HG03097 (cell line): ENCODE measurements around the gene ZNF124.
"Not testable (repeated sequence)": the region's sequence is repeated elsewhere in the genome, so short reads cannot be mapped to it uniquely, and the experiment has no call there.

Experiments
- ATAC-seq: cut with Tn5 transposase; IDR thresholded peaks from one replicate; pipeline ENCODE4 v1.9.1; 2021; ENCODE audit not compliant: unreplicated experiment, low FRiP score

The ZNF124 gene

DNA sequence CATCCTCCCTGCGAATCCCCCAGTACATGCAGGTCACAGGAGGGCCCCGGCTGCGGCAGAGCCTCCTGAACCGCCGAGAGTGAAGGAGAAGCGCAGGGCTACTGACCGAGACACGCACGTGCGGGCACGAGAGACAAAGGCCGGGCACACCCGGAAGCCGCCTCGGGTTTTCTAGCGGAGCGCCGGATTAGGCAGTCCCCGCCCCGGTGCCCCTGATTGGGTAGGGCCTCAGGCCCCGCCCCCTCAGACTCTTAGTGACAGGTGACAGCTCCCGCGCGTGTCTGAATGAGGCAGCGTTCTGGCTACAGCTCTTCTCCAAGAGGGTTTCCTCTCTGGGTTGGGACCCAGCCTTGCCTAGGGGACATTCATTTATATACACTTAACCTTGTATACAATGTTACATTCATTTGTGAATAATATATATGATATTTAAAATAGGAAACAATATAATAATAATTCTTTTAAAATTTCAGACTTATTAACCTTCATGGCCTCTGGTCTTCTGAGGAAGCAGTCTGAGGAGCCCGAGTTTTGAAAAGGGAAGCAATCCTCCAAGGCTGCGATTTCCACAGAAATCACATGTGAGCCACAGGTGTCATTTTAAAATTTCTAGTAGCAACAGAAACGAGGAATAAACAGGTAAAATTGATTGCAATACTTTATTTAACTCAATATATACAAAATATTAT, at the start of gene ZNF124:
Gene ZNF124 (minus strand): TSS at position 146 of the 689 bp plus-strand sequence. CDS start 143 bp downstream, at position 3.
- ATAC-seq = peak; percentile 96

DNA sequence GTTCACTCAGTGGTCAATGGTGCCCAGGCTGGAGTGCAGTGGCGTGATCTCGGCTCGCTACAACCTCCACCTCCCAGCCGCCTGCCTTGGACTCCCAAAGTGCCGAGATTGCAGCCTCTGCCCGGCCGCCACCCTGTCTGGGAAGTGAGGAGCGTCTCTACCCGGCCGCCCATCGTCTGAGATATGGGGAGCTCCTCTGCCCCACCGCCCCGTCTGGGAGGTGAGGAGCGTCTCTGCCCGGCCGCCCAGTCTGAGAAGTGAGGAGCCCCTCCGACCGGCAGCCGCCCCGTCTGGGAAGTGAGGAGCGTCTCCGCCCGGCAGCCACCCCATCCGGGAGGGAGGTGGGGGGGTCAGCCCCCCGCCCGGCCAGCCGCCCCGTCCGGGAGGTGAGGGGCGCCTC, 48.5 kb upstream of the ZNF124 start:
- not testable (repeated sequence) for ATAC-seq

DNA sequence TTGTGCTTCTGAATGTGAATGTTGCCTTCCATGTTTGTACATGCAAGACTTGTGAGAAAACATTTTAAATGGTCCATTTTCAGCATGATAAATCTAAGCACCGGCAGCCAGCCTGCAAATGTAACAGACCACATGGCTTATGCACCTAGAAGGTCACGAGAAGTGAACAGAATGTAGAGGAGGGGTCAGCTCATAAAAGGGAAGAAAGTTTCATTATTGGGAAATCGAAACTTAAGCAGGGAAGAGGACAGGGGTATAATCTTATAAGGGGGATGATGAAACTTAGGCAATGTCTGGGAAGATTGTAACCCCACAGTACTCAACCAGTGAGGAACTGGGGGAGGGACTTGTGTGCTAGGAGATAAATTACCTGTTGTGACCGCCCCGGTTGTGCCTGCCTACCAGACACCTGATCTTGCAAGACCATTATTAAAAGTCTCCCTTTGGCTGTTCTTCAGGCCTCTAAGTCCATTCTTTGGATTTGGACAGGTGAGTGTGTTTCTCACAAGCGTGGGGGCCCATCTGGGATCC, 46.4 kb upstream of the ZNF124 start:
- no peak for ATAC-seq

DNA sequence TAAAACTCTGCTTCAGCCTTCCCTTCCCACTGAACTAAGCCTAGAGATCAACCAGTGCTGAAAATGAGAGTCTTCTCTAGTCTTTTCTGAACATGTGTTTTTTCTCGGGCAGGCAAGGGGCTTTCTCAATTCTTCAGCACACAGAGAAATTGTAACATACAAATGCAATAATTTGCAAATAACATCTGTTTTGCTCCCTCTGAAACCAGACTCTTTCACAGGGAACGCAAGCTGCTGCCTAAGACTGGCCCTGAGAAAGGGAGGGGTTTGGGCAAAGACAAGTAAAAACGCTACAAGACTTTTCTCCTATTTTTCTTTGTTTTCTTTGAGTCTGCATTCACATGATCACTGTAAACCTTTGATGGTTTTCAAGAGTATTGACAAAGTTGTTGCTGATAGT, 44.4 kb upstream of the ZNF124 start:
- ATAC-seq = no peak

DNA sequence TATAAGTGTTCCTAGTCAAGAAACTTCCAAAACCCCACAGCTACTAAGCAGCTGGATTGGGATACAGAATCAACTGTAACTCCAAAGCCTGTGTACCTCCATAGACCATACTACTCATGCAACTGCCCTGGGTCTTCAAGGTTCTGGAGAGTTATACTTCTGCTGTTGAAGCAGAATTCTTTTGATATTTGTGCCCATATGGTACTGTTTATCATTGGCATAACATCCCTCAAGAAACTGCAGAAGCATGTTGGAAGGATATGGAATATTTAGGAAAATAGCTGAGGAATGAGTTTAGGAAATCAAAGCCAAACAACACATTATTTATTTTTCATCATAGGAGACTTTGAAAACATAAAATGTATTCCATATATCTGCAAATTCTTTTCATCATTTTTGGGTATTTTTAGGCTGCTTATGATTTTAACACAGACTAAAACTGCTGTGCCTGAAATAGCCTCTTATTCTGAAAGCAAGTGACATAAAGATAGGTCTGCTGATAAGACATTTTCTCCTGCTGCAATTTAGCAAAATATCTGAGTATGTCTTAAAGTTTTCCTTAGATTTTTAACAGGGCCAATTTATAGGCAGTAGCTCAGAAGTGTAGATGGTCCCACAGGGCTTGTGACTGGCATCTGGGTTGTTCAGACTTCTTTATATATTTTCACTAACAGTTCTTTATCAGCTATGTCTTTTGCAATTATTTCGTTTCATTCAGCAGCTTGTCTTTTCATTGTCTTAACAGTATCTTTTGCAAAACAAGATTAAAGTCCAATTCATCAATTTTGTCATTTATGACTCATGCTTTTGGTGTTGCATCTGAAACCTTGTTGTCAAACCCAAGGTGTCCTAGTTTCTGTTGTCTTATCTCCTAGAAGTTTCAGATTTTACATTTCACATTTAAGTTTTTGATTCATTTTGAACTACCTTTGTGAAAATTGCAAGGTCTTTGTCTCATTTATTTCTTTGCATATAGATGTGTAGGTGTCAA, 41.1 kb upstream of the ZNF124 start:
- no peak for ATAC-seq

DNA sequence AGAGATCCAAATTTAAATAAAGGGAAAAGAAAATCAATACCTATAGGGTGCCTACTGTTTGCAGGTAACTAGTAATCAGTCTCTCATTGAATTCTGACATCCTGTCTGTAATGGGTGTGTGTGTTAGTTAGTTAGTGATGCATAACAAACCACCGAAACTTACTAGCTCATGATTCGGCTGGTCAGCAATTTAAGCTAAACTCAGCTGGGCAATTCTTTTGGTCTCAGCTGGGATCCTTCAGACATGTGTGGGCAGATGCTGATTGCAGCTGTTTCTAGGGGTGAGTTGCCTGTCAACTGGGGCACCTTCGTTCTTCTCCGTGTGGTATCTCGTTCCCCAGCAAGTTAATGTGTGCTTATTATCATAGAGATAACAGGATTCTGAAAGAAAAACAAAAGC, 40.2 kb upstream of the ZNF124 start:
- peak; percentile 61 for ATAC-seq

DNA sequence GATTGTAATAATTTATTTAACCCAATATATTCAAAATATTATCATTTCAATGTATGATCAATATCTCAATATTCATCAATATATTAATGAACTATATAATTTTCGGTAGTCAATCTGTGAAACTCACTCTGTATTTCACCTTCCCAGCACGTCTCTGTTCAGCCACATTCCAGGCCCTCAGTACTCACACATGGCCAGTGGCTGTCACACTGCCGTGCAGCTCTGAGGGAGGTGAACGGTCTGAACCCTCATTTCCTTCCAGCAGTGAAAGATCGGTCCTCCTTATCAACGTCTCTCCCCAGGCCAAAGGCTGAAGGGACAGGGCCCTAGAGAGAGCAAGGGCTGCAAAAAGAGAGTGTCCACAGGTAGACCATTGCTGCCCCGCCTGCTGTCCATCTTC, 39.5 kb upstream of the ZNF124 start:
- no peak for ATAC-seq

DNA sequence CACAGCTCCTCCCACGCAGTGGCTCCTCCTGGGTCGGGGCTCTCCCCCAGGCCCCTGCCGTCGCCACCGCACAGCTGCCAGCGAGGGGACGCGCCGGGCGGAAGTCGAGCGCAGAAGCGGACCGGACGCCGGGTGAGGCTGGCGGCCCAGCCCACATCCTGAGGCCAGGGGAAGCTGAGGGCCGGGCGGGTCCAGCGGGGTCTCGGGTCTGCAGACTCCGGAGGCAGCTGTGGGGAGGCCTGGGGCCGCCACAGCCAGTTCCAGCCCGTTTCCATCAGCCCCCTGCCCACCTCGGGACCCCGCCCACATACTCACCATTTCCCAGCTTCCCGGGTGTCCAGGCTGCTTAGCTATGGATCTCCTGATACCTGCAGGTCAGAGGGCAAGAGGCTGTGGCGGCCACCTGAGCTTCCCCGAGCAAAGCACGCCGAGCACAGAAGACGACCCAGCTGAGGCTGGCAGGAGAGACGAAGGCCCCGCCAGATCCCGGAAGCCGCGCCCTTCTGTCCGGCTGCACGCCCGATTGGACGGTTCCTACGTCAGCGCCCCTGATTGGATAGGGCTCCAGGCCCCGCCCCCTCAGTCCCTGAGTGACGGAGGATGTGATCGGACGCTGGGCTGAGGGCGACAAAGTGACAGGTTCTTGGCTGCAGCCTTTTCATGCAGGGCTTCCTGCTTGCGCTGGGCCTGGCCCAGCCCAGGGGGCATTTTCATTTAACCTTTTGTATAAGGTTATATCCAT, 38.7 kb upstream of the ZNF124 start:
- peak; percentile 91 for ATAC-seq

DNA sequence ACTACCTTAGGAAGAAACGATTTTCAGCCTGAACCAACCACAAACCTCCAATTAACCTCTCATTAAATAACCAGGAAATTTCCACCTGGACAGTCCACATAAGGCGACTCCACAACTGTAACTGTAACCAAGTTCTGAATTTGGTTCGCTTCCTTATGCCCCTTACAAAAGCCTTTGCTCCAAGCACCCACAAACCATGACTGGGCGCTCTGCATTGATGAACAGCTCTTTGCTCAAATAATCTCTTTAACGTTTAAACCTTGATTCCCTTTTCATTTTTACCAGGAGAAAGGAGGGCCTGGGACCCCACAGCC, 38.2 kb upstream of the ZNF124 start:
- peak; percentile 1 for ATAC-seq

DNA sequence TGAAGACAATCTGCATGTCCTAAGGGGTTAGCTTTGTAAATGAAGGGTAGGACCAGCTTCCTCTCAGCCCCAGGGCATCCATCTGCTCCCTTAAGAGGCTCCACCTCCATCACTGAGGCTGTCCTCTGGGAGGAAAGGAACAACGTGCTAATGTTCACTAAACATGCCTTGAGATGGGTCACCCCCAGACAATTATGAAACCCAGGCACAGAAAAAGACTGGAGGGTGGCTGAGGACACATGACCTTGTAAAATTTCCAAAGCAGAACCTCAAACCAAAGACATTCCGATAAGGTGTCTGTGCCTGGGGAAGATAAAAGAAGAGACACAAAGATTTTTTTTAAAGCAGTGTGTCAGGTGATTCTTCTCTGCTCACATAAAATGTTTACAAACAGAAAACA, 37.6 kb upstream of the ZNF124 start:
- no peak for ATAC-seq

DNA sequence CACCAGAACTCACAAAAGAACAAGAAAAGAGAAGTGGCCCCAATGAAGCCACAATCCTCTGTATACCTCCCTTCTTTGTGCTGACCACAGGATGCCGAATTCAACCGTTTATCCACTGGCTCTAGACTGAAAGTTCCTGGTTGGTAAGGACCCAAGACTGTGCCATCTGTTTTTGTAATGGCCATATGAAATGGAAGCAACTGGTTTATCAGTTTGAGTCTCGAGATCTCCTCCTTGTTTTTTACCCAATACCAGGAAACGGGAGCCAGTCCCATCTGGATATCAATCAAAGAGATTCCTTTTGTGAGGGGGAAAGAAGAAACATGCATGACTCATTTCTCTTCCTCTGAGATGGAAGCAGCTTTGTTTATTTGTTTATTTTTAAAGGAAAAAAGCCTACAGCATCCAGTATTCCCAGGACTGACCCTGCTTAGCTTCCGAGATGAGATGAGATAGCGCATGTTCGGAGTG, 32.4 kb upstream of the ZNF124 start:
- ATAC-seq = no peak

DNA sequence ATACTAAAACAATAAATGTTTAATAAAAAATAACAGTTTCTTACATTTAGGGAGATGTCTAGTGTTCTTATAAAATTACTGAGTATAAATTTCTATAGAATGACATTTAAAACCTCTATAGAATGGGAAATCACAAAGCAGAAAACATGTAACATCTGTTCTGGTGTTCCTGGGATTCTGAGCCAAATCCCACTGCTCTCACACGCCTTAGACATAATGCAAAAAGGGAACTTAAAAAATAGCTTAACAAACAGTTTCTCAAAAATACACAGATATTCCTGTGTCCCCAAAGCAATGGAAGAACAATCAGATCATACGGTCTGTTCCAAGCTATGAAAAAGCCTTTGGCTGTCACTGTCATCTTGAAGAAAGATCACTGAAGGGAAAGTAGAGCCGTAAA, 27.0 kb upstream of the ZNF124 start:
- no peak for ATAC-seq

DNA sequence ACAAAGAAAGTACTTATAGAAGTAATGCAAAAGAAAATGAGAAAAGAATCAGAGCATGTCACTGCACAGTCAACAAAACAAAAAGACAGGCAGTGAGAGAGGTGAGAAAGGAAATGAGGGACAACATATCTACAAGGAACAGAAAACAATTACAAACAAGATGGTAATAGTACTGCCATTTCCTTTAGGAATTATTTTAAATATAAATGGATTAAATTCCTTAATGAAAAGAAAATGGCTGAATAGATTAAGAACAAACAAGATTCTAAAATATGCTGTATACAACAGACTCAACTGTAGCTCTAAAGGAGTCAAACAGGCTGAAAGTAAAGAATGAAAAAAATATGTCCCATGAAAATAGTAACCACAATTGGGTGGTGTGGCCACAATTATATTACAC, 22.1 kb upstream of the ZNF124 start:
- ATAC-seq = no peak

DNA sequence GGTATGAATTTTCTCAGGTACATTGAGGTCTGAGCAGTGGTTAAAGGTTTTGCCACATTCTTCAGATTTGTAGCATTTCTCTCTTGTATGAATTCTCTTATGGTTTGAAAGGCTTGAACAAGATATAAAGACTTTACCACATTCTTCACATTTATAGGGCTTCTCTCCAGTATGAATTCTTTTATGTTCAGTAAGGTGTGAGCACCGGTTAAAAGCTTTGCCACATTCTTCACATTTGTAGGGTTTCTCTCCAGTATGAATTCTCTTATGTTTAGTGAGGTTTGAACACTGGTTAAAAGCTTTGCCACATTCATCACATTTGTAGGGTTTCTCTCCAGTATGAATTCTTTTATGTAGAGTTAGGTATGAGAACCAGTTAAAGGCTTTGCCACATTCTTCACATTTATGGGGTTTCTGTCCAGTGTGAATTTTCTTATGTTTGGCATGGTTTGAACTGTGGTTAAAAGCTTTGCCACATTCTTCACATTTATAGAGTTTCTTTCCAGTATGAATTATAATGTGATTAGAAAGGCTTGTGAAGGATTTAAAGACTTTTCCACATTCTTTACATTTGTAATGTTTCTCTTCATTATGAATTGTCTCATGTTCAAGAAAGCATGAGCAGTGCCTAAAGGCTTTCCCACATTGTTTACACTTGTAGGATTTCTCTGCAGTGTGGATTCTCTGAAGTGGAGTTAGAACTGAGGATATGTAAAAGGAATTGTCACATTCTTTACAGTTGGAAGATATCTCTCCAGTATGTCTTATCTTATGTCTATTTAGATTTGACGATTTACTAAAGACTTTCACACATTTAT, 18.4 kb upstream of the ZNF124 start:
- ATAC-seq = no peak

DNA sequence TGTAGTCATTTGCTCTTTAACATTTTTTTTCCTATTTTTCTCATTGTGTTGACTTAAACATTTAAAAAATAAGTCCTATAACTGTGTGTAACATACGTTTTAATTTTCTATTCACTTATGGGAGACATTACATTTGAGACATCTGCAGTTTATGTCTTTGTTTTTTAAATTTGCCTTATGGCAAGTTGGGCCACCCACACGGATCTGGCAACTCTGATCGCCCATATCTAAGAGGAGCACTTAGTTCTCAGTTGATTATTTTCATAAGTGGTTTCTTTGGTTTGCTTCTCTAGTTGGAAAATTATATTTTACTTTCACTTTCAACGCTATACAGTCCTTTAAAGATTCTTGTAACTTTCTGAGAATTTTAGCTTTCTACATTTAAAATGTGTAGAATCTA, 13.8 kb upstream of the ZNF124 start:
- no peak for ATAC-seq

DNA sequence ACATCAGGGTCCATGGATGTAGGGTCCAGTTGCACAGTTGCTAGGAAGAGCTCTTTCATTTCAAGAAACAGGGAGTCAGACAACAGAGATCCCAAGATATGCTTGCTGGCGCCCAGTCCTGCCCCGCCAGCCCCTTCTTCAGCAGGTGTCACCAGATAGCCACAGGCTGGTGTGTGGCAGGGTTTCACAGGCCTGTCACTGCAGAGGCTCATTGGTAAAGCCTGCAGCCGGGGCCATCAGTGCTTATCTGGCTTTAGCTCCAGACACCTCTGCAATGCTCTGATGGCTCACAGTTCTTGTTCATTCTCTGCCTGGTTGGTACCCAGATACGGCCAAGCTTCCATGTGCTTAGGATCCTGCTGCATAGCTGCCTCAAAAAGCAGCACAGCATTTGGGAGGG, 12.4 kb upstream of the ZNF124 start:
- no peak for ATAC-seq

DNA sequence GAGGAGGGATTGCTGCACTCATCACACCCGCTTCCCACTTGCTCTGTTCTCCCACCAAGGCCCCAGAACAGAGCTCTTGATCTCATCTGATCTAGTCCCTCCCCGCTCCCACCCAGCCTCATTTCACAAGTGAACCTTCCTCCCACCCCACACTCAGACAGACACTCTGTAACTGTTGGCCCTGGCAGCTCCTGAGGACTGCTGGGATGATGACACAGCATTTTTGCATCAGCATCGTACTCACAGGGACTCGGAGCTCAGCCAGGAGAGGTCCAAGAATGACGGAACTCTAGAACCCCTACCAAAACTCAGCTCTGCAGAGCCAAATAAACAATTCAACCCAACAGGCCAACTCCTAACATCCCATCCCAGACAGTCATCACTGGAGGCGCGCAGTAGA, 11.2 kb upstream of the ZNF124 start:
- no peak for ATAC-seq

DNA sequence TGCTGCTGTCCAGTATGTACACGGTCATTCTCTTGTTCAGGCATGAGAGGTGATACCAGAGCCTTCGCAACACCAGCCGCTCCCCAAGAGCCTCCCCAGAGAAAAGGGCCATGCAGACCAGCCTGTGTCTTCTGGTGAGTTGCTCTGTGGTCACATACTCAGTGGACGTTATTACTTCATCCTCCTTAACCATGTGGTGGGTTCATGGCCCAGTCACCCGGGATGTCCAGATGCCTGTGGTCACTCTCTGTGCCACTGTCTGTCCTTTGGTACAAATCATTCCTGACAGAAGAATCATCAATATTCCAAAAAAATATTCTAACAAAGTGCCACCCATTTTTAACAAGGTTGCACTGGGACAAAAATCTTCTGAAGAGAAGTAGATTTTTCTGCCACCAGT, 8.8 kb upstream of the ZNF124 start:
- no peak for ATAC-seq

DNA sequence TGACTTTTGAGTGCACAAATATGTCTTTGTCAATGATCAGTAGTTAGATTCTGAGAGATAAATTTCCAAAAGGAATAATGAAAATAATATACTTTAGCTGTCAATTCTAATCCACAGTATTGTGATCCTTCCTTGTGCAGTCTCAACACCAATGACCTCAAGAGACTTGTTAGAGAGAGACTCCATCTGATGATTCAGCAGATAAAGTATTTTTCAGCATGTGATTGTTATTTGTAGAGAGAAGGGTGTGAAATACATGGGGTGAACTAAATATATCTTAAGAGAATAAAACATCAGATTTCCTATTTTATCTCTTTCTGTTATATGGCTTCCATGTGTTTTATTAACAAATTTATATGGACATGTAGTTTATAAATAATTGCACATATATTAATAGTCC, 5.9 kb upstream of the ZNF124 start:
- ATAC-seq = no peak

DNA sequence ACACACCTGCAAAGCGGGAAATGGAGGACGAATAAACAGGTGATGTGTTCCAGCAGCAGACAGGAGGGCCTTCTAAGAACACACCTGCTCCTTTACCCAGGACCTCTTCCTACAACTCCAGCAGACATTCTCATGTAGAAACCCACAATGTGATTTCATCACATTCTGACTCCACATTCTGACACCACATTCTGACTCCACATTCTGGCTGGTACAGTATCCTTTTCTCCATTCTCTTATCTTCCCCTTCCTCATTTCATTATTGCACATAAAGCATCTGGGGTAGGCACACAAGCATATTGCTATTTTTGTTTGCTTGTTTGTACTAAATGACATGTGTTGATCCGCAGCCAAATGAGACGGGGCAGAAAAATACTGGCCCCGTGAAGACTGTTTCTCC, 3.6 kb upstream of the ZNF124 start:
- no peak for ATAC-seq
